SKM-1 treated with dmso at 0.1 percent for 144 hours (cell line): ENCODE results near the gene NPIPA7.
"Not testable (repeated sequence)": the region's sequence is repeated elsewhere in the genome, so short reads cannot be mapped to it uniquely, and the experiment has no call there.

Source experiments
- DNase-seq: peaks from one replicate; lab custom pipeline; 2025; ENCODE audit not compliant: unreplicated experiment; lab: John Stamatoyannopoulos, UW

NPIPA7 gene

GRCh38 chr16:16378840-16379239, at the start of gene NPIPA7:
Gene NPIPA7, plus strand, starts transcription at chr16:16379140. Its CDS starts 105 bp downstream, at chr16:16379245.
- not testable (repeated sequence) for DNase-seq

DNA sequence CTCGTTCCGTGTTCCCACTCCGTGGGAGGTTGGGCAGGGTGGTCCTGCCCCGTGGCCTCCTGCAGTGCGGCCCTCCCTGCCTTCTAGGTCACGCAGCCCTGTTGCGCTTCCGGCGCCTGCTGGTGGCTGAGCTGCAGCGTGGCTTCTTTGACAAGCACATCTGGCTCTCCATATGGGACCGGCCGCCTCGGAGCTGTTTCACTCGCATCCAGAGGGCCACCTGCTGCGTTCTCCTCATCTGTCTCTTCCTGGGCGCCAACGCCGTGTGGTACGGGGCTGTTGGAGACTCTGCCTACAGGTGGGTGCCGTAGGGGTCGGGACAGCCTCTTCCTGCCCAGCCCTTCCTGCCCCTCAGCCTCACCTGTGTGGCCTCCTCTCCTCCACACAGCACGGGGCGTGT, 47.5 kb upstream of the NPIPA7 start:
- not testable (repeated sequence) for DNase-seq

- DNase-seq, result not testable (repeated sequence)
These were observed 21.4 kb upstream of the NPIPA7 start for GRCh38 chr16:16357556-16357955.

- DNase-seq, result not testable (repeated sequence)
These were observed 20.2 kb upstream of the NPIPA7 start for GRCh38 chr16:16358539-16359240.

GRCh38 chr16:16363595-16363994, 15.3 kb upstream of the NPIPA7 start:
- not testable (repeated sequence) for DNase-seq

DNA sequence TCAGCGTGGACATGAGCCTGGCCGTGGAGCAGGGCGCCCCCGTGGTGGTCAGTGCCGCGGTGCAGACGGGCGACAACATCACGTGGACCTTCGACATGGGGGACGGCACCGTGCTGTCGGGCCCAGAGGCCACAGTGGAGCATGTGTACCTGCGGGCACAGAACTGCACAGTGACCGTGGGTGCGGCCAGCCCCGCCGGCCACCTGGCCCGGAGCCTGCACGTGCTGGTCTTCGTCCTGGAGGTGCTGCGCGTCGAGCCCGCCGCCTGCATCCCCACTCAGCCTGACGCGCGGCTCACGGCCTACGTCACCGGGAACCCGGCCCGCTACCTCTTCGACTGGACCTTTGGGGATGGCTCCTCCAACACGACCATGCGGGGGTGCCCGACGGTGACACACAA, 14.8 kb upstream of the NPIPA7 start:
- not testable (repeated sequence) for DNase-seq

DNA sequence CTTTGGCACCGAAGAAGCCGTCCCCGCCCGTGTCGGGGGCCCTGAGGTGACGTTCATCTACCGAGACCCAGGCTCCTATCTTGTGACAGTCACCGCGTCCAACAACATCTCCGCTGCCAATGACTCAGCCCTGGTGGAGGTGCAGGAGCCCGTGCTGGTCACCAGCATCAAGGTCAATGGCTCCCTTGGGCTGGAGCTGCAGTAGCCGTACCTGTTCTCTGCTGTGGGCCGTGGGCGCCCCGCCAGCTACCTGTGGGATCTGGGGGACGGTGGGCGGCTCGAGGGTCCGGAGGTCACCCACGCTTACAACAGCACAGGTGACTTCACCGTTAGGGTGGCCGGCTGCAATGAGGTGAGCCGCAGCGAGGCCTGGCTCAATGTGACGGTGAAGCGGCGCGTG, 14.2 kb upstream of the NPIPA7 start:
- DNase-seq, result not testable (repeated sequence)

GRCh38 chr16:16365319-16365718, 13.6 kb upstream of the NPIPA7 start:
- not testable (repeated sequence) for DNase-seq

- DNase-seq, result not testable (repeated sequence)
These were observed 13.1 kb upstream of the NPIPA7 start for GRCh38 chr16:16365851-16366250.

GRCh38 chr16:16366552-16367284, 12.2 kb upstream of the NPIPA7 start:
- not testable (repeated sequence) for DNase-seq

DNA sequence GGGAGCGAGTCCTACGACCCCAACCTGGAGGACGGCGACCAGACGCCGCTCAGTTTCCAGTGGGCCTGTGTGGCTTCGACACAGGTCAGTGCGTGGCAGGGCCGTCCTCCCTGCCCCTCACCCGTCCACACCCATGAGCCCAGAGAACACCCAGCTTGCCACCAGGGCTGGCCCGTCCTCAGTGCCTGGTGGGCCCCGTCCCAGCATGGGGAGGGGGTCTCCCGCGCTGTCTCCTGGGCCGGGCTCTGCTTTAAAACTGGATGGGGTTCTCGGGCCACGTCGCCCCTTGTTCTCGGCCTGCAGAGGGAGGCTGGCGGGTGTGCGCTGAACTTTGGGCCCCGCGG, 11.7 kb upstream of the NPIPA7 start:
- DNase-seq, result not testable (repeated sequence)

GRCh38 chr16:16369081-16369856, 9.7 kb upstream of the NPIPA7 start:
- DNase-seq, result not testable (repeated sequence)

DNA sequence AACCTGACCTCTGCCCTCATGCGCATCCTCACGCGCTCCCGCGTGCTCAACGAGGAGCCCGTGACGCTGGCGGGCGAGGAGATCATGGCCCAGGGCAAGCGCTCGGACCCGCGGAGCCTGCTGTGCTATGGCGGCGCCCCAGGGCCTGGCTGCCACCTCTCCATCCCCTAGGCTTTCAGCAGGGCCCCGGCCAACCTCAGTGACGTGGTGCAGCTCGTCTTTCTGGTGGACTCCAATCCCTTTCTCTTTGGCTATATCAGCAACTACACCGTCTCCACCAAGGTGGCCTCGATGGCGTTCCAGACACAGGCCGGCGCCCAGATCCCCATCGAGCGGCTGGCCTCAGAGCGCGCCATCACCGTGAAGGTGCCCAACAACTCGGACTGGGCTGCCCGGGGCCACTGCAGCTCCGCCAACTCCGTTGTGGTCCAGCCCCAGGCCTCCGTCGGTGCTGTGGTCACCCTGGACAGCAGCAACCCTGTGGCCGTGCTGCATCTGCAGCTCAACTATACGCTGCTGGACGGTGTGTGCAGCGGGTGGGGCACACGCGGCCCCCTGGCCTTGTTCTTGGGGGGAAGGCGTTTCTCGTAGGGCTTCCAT, 7.7 kb upstream of the NPIPA7 start:
- not testable (repeated sequence) for DNase-seq

DNA sequence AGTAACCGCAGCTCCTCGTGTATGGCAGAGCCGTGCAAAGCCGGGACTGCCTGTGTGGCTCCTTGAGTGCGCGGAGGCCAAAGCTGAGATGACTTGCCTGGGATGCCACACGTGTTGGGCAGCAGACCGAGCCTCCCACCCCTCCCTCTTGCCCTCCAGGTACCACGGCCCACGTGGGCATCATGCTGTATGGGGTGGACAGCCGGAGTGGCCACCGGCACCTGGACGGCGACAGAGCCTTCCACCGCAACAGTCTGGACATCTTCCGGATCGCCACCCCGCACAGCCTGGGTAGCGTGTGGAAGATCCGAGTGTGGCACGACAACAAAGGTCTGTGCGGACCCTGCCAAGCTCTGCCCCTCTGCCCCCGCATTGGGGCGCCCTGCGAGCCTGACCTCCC, 4.7 kb upstream of the NPIPA7 start:
- DNase-seq, result not testable (repeated sequence)

DNA sequence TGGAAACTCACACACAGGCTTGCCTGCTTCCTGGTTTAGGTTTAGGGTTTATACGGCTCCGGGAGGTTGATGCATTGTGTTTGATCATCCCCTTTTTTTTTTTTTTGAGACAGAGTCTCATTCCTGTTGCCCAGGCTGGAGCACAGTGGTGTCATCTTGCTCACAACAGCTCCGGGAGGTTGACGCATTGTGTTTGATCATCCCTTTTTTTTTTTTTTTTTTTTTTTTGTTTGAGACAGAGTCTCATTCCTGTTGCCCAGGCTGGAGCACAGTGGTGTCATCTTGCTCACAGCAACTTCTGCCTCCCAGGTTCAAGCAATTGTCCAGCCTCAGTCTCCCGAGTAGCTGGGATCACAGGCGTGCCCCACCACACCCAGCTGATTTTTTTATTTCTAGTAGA, 20.7 kb downstream of the NPIPA7 start:
- not testable (repeated sequence) for DNase-seq

- DNase-seq, result not testable (repeated sequence)
These were observed 23.4 kb downstream of the NPIPA7 start for GRCh38 chr16:16402333-16402732.

GRCh38 chr16:16404283-16404682, 25.3 kb downstream of the NPIPA7 start:
- not testable (repeated sequence) for DNase-seq

DNA sequence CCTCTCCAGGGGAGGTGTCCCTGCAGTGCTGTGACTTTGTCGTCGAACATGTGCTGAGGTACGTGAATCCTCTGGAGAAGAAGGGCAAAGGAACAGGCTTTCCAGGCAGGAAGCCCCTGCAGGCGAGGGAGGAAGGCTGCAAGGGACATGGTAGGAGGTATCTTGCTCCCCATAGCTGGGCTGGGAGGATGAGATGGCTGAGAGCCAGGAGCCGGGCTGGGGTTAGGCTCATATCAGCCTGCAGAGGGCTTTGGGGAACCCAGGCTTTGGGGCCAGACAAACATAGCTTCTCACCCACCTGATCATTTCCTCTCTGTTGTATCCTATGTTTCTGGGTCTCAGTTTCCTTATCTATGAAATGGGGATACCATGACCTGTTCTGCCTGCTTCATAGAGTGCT, 26.5 kb downstream of the NPIPA7 start:
- DNase-seq, result not testable (repeated sequence)

DNA sequence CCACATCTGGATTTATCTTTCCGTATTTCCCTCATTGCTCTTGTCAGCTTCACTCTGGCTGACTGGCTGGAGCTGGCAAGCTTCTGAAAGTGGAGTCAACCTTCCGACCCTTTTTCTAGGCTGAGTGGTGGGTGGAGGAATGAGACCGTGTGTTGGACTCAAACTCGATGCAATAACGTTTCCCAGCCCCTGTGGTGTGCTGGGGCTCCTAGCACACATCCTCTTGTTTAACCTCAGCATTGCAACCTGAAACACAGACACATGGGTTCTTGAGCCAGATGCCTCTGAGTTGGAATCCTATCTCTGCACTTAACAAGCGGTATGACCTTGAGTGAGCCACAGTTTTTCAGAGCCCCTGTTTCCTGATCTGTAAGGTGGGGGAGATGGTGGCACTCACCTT, 29.5 kb downstream of the NPIPA7 start:
- not testable (repeated sequence) for DNase-seq

DNA sequence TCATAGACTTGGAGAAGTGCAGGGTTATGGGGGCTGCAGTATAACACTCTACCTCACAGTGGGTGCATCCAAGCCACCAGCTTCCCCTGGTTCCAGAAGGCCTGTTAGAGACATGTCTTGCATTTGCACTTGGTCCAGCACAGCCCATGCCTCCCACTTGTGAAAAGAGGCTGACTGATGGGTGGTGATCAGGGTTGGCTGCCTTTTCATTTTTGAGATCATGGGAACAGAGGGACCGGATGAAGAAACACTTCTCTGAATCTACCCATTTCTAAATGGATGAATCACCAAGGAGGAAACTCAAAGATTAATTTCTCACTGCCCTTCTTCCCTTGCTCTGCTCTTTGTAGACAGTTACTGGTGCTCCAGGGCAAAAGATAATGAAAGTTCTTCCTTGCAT, 34.8 kb downstream of the NPIPA7 start:
- DNase-seq, result not testable (repeated sequence)

DNA sequence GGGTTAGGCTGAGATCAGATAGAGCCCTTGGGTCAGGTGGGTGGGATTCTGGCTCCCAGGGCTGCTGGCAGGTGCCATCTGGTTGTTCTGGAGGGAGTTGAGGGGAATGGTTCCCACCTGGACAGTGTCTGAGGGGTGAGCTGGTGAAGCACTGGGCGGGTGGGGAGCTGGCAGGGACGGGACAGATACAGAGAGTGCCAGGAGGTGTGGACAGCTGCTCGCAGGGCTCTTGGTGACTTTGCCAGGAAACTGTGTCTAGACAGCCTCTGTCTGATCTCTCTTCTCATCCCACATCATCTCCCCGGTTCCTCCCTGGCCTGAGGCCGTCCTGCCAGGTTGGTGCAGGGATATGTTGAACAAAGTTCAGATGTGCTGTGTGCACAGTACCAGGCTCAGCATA, 38.1 kb downstream of the NPIPA7 start:
- not testable (repeated sequence) for DNase-seq
